Measurements from ENCODE around the gene GPRC5B.

The GPRC5B gene

GRCh38 chr16:19837331-19837980, 47.2 kb downstream of the GPRC5B start:
- Histone ChIP-seq H4K20me1 (ENCODE audit: insufficient read depth, low read length, poor library complexity, severe bottlenecking) (no peaks in the 10 kb centered on the region), H3K9me2 (replicated peaks; ENCODE audit: low read depth, low read length) (no peaks in the 10 kb centered on the region), H3K27me3 (ENCODE audit: insufficient read depth, low read length, poor library complexity, severe bottlenecking) (no peaks in the 10 kb centered on the region), H3K4me1 (ENCODE audit: insufficient read depth, low read length, poor library complexity, severe bottlenecking) (no peaks in the 10 kb centered on the region), H3K79me2 (ENCODE audit: insufficient read depth, low read length) (no peaks in the 10 kb centered on the region), H3K9me3 (ENCODE audit: insufficient read depth, low read depth, low read length) (no peaks in the 10 kb centered on the region), H3K4me2 (ENCODE audit: low read depth, low read length, poor library complexity, severe bottlenecking) (no peak overlapping the region), H3K36me3 (ENCODE audit: insufficient read depth, low read length) (no peaks in the 10 kb centered on the region), H3K4me3 (ENCODE audit: low read length, poor library complexity, severe bottlenecking) (no peak overlapping the region), H3K9ac (ENCODE audit: low read depth, low read length, poor library complexity, severe bottlenecking) (no peak overlapping the region), H2AFZ (ENCODE audit: low read length) (no peak overlapping the region), H3F3A (ENCODE audit: low read depth) (no peaks in the 10 kb centered on the region)
- TF ChIP-seq CTCF (conservative IDR thresholded peaks at IDR 0.05; ENCODE audit: low read length) (no peak), EZH2phosphoT487 (IDR thresholded peaks at IDR 0.05; ENCODE audit: borderline replicate concordance) (no peak)

GRCh38 chr16:19835968-19836421, 48.7 kb downstream of the GPRC5B start:
- no peak overlapping the region for H3K9ac ChIP-seq (ENCODE audit: low read depth, low read length, poor library complexity, severe bottlenecking)
- TF ChIP-seq EZH2phosphoT487 (IDR thresholded peaks at IDR 0.05; ENCODE audit: borderline replicate concordance) (no peak), CTCF (conservative IDR thresholded peaks at IDR 0.05; ENCODE audit: low read length) (no peak)

GRCh38 chr16:19835196-19835595, 49.5 kb downstream of the GPRC5B start:
- H3K4me1 ChIP-seq (ENCODE audit: insufficient read depth, low read length, poor library complexity, severe bottlenecking): no peaks in the 10 kb centered on the region
- H3K9ac ChIP-seq (ENCODE audit: low read depth, low read length, poor library complexity, severe bottlenecking): no peak overlapping the region
- H3K79me2 ChIP-seq (ENCODE audit: insufficient read depth, low read length): no peaks in the 10 kb centered on the region
- H4K20me1 ChIP-seq (ENCODE audit: insufficient read depth, low read length, poor library complexity, severe bottlenecking): no peaks in the 10 kb centered on the region
- no peaks in the 10 kb centered on the region for H3F3A ChIP-seq (ENCODE audit: low read depth)
- no peak overlapping the region for H3K4me3 ChIP-seq (ENCODE audit: low read length, poor library complexity, severe bottlenecking)
- H3K27me3 ChIP-seq (ENCODE audit: insufficient read depth, low read length, poor library complexity, severe bottlenecking): no peaks in the 10 kb centered on the region
- H3K9me2 ChIP-seq (replicated peaks; ENCODE audit: low read depth, low read length): no peaks in the 10 kb centered on the region
- no peaks in the 10 kb centered on the region for H3K9me3 ChIP-seq (ENCODE audit: insufficient read depth, low read depth, low read length)
- TF ChIP-seq EZH2phosphoT487 (IDR thresholded peaks at IDR 0.05; ENCODE audit: borderline replicate concordance) (no peak), CTCF (conservative IDR thresholded peaks at IDR 0.05; ENCODE audit: low read length) (no peak)
- H3K4me2 ChIP-seq (ENCODE audit: low read depth, low read length, poor library complexity, severe bottlenecking): no peak overlapping the region
- H2AFZ ChIP-seq (ENCODE audit: low read length): no peak overlapping the region
- H3K36me3 ChIP-seq (ENCODE audit: insufficient read depth, low read length): no peaks in the 10 kb centered on the region

More at GRCh38 chr16:19835968-19836421, 48.7 kb downstream of the GPRC5B start:
- H2AFZ ChIP-seq (ENCODE audit: low read length): no peak overlapping the region
- H4K20me1 ChIP-seq (ENCODE audit: insufficient read depth, low read length, poor library complexity, severe bottlenecking): no peaks in the 10 kb centered on the region
- no peaks in the 10 kb centered on the region for H3K4me1 ChIP-seq (ENCODE audit: insufficient read depth, low read length, poor library complexity, severe bottlenecking)
- no peaks in the 10 kb centered on the region for H3K27me3 ChIP-seq (ENCODE audit: insufficient read depth, low read length, poor library complexity, severe bottlenecking)
- H3K4me2 ChIP-seq (ENCODE audit: low read depth, low read length, poor library complexity, severe bottlenecking): no peak overlapping the region
- no peaks in the 10 kb centered on the region for H3K79me2 ChIP-seq (ENCODE audit: insufficient read depth, low read length)
- H3K9me2 ChIP-seq (replicated peaks; ENCODE audit: low read depth, low read length): no peaks in the 10 kb centered on the region
- no peaks in the 10 kb centered on the region for H3K9me3 ChIP-seq (ENCODE audit: insufficient read depth, low read depth, low read length)
- H3K36me3 ChIP-seq (ENCODE audit: insufficient read depth, low read length): no peaks in the 10 kb centered on the region
- no peak overlapping the region for H3K4me3 ChIP-seq (ENCODE audit: low read length, poor library complexity, severe bottlenecking)
- no peaks in the 10 kb centered on the region for H3F3A ChIP-seq (ENCODE audit: low read depth)
